Thymus (tissue), 11 donors: ENCODE results near the gene NUDCD2. TPM values are rescaled to one million over a fixed set of nuclear protein-coding genes. Genes with fewer than 3 reads are reported as not detected.

Source experiments
- DNase-seq, 9 donors: peaks; one replicate each; pipeline ENCODE4 v3.0.0-alpha.2; 2013; ENCODE audit warnings: low spot score in 9 of 9, low read depth in 6 of 9, missing footprints in 1 of 9
- H3K27ac ChIP-seq, 2 donors: one replicate each; pipeline ENCODE4 v1.5.1; 2013; ENCODE audit warnings: control low read depth in 1 of 2, low read depth in 1 of 2, low read length in 1 of 2, mild to moderate bottlenecking in 1 of 2, moderate library complexity in 1 of 2
- H3K27me3 ChIP-seq, 2 donors: one replicate each; pipeline ENCODE4 v1.5.1; 2013; ENCODE audit warnings: low read length in 1 of 2; ENCODE audit not compliant: control insufficient read depth in 2 of 2, insufficient read depth in 1 of 2
- H3K36me3 ChIP-seq, 2 donors: one replicate each; pipeline ENCODE4 v1.5.1; 2013; ENCODE audit warnings: low read length in 1 of 2, mild to moderate bottlenecking in 1 of 2, moderate library complexity in 1 of 2; ENCODE audit not compliant: control insufficient read depth in 2 of 2, insufficient read depth in 2 of 2
- H3K4me1 ChIP-seq, 2 donors: one replicate each; pipeline ENCODE4 v1.5.1; 2013; ENCODE audit warnings: low read length in 2 of 2; ENCODE audit not compliant: control insufficient read depth in 2 of 2, insufficient read depth in 2 of 2
- H3K4me3 ChIP-seq, 2 donors: one replicate each; pipeline ENCODE4 v1.5.1; 2013; ENCODE audit warnings: low read length in 2 of 2, control low read depth in 1 of 2, mild to moderate bottlenecking in 1 of 2
- H3K9me3 ChIP-seq, 2 donors: one replicate each; pipeline ENCODE4 v1.5.1; 2013; ENCODE audit warnings: low read length in 1 of 2, mild to moderate bottlenecking in 1 of 2; ENCODE audit not compliant: control insufficient read depth in 2 of 2, insufficient read depth in 1 of 2
- WGBS: extraction: QIAGEN DNeasy Blood & Tissue Kit; methylation state at CpG from one replicate; pipeline ENCODE4 v1.1.7; 2013; 5-methylcytosine and 5-hydroxymethylcytosine counted together
- polyA plus RNA-seq: library from polyadenylated mRNA; stranded (reverse); fragments of 200-250 nt; gene quantifications from one replicate; pipeline ENCODE4 v1.2.3, GENCODE V29; 2013
- total RNA-seq: library from RNA; stranded (reverse); fragments of 120-200 nt; gene quantifications from one replicate; pipeline ENCODE4 v1.2.4, GENCODE V29; 2013
- donor health status: healthy.

The NUDCD2 gene
- total and polyA plus RNA-seq, 2 donors, result 14.9 to 39.0 TPM

DNA sequence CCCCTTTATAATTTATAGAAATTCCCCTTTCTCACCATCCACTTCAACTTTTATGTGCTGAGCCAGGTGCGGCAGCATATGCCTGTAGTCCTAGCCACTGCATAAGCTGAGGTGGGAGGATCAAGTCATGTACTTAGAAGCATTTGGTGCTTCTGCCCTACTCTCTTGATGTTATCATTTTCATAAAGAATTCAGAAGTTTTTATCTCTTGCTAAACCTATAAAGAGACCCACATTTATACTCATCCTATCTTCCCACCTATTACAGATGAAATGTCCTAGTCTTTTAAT, 19.0 kb upstream of the NUDCD2 start:
- H3K36me3 ChIP-seq, result peaks cover 6 to 64% of the 10 kb centered on the region in 2 donors
- 98% methylated on average over 1 of the region's 1 CpG for WGBS

DNA sequence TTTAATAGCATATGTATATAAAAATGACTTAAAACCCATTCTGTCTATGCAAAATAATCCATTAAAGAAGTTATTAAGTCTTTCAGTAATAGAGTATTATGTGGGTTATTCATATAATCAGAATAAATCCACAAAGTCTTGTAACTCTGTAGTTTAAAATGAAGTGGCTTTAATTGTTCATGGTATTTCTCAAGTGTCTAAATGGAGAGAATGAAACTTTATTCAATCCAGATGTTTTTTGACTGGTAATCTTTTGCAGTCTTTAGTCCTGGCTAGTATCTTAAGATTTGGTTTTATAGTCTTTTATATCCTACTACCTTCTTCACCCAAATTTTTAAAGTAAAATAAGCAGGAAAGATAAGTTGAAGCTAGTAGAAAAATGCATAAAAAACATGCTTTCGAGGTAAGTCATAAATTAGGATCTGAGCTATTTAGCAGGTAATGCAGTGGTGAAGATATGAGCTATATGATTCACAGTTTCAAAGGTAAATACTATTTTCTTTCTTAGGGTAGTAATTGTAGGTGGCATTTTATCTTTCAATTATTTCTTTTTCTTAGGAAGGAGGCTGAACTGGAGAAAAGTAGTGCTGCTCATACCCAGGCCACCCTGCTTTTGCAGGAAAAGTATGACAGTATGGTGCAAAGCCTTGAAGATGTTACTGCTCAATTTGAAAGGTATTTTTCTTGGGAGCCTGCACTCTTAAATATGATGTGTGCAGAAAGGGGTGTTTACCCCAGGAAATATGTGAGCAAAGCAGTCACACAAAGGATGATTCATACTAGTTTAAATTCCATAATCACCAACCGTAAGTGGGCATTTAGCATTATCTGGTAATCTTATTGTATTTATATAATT, 18.5 kb upstream of the NUDCD2 start:
- Histone ChIP-seq H3K27ac (no peak overlapping the region), H3K4me3 (no peak overlapping the region), H3K36me3 (peaks cover 6 to 62% of the 10 kb centered on the region in 2 donors), H3K27me3 (no peaks in the 10 kb centered on the region), H3K9me3 (no peaks in the 10 kb centered on the region), H3K4me1 (no peaks in the 10 kb centered on the region)
- no peak for DNase-seq
- over 99% methylated on average over 2 of the region's 2 CpGs for WGBS

More for the DNA sequence above, 19.0 kb upstream of the NUDCD2 start:
- Histone ChIP-seq H3K27me3 (no peaks in the 10 kb centered on the region), H3K4me3 (no peak overlapping the region), H3K4me1 (no peaks in the 10 kb centered on the region), H3K9me3 (no peaks in the 10 kb centered on the region), H3K27ac (no peak overlapping the region)
- DNase-seq, result no peak

DNA sequence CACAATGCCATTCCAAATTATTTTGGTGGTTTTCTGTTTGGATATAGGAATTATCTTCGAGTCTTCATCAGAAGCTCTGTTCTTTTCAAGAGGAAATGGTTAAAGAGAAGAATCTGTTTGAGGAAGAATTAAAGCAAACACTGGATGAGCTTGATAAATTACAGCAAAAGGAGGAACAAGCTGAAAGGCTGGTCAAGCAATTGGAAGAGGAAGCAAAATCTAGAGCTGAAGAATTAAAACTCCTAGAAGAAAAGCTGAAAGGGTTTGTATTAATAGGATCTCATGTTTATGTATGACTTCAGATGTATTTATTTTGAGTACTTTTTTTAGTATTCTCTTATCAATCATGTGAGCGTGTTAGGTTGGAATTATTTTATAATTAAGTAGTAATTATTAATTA, 15.5 kb upstream of the NUDCD2 start:
- Histone ChIP-seq H3K36me3 (peaks cover 10 to 65% of the 10 kb centered on the region in 2 donors), H3K4me3 (no peak overlapping the region), H3K4me1 (no peaks in the 10 kb centered on the region), H3K27ac (no peak overlapping the region), H3K9me3 (no peaks in the 10 kb centered on the region), H3K27me3 (no peaks in the 10 kb centered on the region)
- WGBS, result 95% methylated on average over 2 of the region's 2 CpGs
- DNase-seq, result no peak

DNA sequence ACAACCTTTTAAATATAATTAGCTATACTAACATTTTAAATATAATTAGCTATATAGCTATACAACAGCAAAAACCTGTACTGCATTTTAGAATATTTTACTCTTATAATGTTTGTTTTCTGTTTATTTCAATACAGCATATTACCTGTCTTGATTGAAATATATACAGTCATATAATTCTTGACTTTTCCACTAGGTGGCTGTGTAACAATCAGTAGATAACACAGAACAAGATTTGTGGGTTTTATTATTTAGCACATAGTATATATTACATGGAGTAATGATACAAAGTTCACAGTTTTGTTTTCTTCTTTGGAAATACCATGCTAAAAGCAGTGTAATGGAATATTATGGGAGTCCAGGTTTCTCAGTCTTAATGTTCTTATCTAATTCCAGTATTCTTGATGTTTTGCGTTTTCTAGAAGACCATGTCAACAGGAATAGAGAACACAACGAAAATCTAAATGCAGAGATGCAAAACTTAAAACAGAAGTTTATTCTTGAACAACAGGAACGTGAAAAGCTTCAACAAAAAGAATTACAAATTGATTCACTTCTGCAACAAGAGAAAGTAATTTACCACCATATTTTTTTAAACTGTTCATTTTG, 13.8 kb upstream of the NUDCD2 start:
- no peaks in the 10 kb centered on the region for H3K9me3 ChIP-seq
- H3K4me1 ChIP-seq, result no peaks in the 10 kb centered on the region
- no peaks in the 10 kb centered on the region for H3K27me3 ChIP-seq
- 97% methylated on average over 3 of the region's 3 CpGs for WGBS
- peak in 3 of 9 donors; percentile 18 to 45 (median 22) for DNase-seq
- no peak overlapping the region for H3K27ac ChIP-seq
- H3K4me3 ChIP-seq, result no peak overlapping the region
- H3K36me3 ChIP-seq, result peaks cover 16 to 64% of the 10 kb centered on the region in 2 donors

DNA sequence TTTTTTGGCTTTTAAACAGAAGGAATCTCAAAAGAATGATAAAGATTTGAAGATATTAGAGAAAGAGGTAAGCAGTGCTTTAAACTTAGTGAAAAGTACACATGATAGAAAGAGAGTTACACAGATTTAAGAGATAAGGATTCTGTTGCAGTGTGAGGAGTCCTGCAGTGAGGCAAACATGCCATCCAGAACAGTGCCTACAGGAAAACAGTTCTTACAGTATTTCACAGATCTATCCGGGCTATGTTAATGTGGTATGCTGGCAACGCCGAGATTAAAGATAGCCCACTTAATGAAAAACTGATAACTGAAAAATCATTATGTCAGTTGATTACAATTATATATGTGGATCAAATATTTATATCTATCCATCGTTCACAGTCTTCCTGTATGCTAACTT, 7.8 kb upstream of the NUDCD2 start:
- no peaks in the 10 kb centered on the region for H3K9me3 ChIP-seq
- H3K36me3 ChIP-seq, result peaks cover 16 to 45% of the 10 kb centered on the region in 2 donors
- WGBS, result 95% methylated on average over 4 of the region's 4 CpGs
- no peak overlapping the region for H3K4me3 ChIP-seq
- no peaks in the 10 kb centered on the region for H3K27me3 ChIP-seq
- no peak overlapping the region for H3K27ac ChIP-seq
- peaks cover 0 to under 1% of the 10 kb centered on the region in 2 donors for H3K4me1 ChIP-seq
- DNase-seq, result no peak

DNA sequence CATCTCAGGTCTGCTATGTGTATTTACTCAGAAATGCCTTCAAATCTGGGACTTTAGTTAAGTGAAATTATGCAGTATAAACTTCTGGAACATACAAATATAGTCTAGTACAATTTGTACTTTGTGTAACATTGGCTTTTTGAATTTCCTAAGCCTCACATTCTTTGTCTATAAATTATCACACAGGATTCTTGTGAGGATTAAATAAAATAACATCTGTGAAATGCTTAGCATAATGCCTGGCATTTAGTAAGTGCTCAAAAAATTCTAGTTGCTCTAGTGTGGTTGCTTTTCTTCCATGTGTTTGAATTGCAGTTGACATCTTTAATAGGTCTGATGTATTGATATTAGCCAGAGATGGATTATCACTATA, 3.1 kb upstream of the NUDCD2 start:
- DNase-seq, result no peak
- H3K9me3 ChIP-seq, result no peaks in the 10 kb centered on the region
- H3K4me3 ChIP-seq, result no peak overlapping the region
- H3K36me3 ChIP-seq, result peaks cover 2 to 9% of the 10 kb centered on the region in 2 donors
- H3K27ac ChIP-seq, result no peak overlapping the region
- peaks cover 0 to 17% of the 10 kb centered on the region in 2 donors for H3K4me1 ChIP-seq
- H3K27me3 ChIP-seq, result no peaks in the 10 kb centered on the region

DNA sequence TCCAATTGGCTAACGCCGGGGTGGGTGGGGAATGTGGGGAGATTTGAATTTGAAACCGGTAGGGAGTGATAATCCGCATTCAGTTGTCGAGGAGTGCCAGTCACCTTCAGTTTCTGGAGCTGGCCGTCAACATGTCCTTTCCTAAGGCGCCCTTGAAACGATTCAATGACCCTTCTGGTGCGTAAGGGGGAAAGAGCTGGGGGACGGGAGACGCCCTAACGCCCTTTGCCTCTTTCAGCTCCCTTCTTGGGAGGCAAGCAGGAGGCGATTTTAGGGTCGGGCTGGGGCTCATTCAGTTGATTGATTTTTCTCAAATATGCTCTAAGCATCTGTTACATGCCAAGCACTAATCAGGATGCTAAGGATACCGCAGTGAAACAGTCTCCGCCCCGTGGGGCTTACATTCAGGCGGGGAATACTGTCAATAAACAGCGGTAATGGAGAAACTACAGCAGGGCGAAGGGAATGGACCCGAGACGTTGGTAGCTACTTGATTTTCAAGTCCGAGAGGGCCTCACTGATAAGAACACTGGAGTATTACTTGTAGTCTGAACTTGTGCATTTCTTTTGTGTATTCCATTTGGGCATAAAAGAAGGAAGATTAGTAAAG, 765 bp upstream of the NUDCD2 start, which contains the start of gene HMMR:
Gene HMMR (plus strand): TSS at position 71 of the 610 bp plus-strand sequence. CDS start 61 bp downstream, at position 132.
- no peaks in the 10 kb centered on the region for H3K27me3 ChIP-seq
- peak within 1 kb of the TSS; percentile 99 for H3K27ac ChIP-seq
- peaks cover 0 to 20% of the 10 kb centered on the region in 2 donors for H3K4me1 ChIP-seq
- under 1% methylated on average over 23 of the region's 23 CpGs for WGBS
- no peaks in the 10 kb centered on the region for H3K9me3 ChIP-seq
- H3K36me3 ChIP-seq, result peaks cover 0 to 15% of the 10 kb centered on the region in 2 donors
- H3K4me3 ChIP-seq, result peak within 1 kb of the TSS; percentile 60 to 84
- no peak for DNase-seq

DNA sequence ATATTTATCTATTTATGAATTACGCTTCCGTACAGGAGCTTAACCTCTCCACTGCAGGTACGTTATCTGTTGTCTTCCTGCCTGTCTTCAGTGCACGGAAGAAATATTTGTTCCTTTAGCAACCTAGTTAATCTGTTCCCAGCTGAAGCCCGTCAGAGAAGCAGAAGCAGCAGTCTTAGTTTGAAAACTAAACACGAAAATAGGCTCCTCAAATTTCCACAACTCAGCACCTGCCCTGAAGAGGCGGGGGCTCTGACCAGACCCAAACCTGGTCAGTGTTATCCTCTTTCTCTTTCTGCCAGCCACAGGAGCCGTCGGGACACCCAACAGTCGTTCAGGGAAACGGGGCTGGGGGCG, 462 bp downstream of the NUDCD2 start:
- Histone ChIP-seq H3K36me3 (peaks cover 6 to 21% of the 10 kb centered on the region in 2 donors), H3K27me3 (no peaks in the 10 kb centered on the region), H3K9me3 (no peaks in the 10 kb centered on the region), H3K4me1 (peaks cover 0 to 20% of the 10 kb centered on the region in 2 donors), H3K4me3 (peak overlapping the region; percentile 60 to 84), H3K27ac (peak overlapping the region; percentile 99)
- 1% methylated on average over 12 of the region's 12 CpGs for WGBS
- no peak for DNase-seq

DNA sequence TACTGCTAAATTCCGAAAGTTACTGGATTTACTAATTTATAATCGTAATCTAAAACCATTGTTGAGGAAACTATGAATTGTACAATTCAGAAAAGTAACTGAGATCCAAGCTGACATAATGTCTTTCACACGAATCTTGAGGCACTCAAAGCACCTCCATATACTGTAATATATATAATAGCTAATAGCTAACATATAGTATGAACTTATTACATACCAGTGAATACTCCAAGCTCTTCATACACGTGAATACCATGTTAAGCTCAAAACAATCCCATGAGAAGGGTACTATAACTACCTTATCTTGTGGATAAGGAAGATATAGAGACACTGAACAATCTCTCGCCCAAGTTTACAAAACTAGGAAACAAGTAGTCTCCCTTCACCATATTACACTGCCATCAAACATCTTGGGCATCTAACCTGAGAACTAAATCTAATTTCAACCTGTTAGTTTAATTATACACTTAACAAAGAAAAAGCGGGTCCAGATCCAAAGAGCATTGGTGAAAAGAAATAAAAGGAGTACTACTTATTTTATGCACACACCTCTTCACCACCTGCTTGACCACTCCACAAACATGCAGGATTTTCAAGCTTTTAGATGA, 1.0 kb downstream of the NUDCD2 start:
- H3K27ac ChIP-seq, result peak overlapping the region; percentile 66 to 99
- WGBS, result 45% methylated on average over 6 of the region's 6 CpGs

More for the DNA sequence above, 1.0 kb downstream of the NUDCD2 start:
- Histone ChIP-seq H3K4me1 (peaks cover 0 to 20% of the 10 kb centered on the region in 2 donors), H3K4me3 (peak overlapping the region; percentile 60 to 84), H3K27me3 (no peaks in the 10 kb centered on the region), H3K36me3 (peaks cover 6 to 22% of the 10 kb centered on the region in 2 donors), H3K9me3 (no peaks in the 10 kb centered on the region)
- peak in 2 of 9 donors; percentile 4 to 41 for DNase-seq
